Neutrophil (primary cell): ENCODE results near the gene DMXL2.

Source experiments
- H3K27ac ChIP-seq: fragments of 200-600 bp; sonication (generic); 2 replicates; pipeline ENCODE4 v1.5.1; 2016; ENCODE audit warnings: mild to moderate bottlenecking, moderate library complexity
- H3K27me3 ChIP-seq: fragments of 200-600 bp; sonication (generic); 2 replicates; pipeline ENCODE4 v1.6.0; 2016; ENCODE audit warnings: mild to moderate bottlenecking
- H3K36me3 ChIP-seq: fragments of 200-600 bp; sonication (generic); 2 replicates; pipeline ENCODE4 v1.5.1; 2017
- H3K4me1 ChIP-seq, 2 experiments: fragments of 200-600 bp in 1 of 2; sonication (generic) in 1 of 2; 1 replicate in 1 of 2; 2 replicates in 1 of 2; pipeline versions ENCODE4 v1.5.1 to v1.6.1; 2013 to 2016; ENCODE audit warnings: low read depth in 1 of 2, low read length in 1 of 2, mild to moderate bottlenecking in 1 of 2, moderate library complexity in 1 of 2; ENCODE audit not compliant: control insufficient read depth in 1 of 2, insufficient read depth in 1 of 2
- H3K4me3 ChIP-seq, 2 experiments: fragments of 200-600 bp in 1 of 2; sonication (generic) in 1 of 2; 1 replicate in 1 of 2; 2 replicates in 1 of 2; pipeline ENCODE4 v1.5.1; 2013 to 2016; ENCODE audit warnings: low read depth in 1 of 2, low read length in 1 of 2, mild to moderate bottlenecking in 1 of 2, moderate library complexity in 1 of 2
- H3K9me3 ChIP-seq: fragments of 200-600 bp; sonication (generic); 2 replicates; pipeline ENCODE4 v1.5.1; 2016
- TF ChIP-seq, protein P1 (sequence below): fragments of 200-600 bp; sonication (generic); IDR thresholded peaks from 2 replicates; pipeline ENCODE4 v1.5.1; 2016; ENCODE audit warnings: antibody characterized with exemption

The DMXL2 gene

DNA sequence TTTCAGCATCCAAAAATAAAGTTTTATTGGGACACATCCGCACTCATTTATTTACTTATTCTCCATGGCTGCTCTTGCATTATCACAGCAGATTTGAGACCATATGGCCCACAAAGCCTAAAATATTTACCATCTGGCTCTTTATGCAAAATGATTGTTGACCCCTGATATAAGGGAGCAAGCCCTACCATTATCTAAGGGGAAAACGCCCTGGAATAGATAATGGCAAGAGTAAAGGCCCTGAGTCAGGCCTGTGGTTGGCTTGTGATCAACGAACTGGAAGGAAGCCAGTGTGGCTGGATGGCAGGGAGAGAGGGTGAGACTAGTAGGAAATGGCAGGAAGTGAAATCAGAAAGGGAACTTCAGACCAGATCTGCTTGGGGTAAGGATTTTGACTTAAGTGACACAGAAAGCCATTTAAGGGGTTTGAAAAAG is 24.6 kb upstream of the DMXL2 start:
- H3K4me1 ChIP-seq: peaks cover 6 to 8% of the 10 kb centered on the region in 2 experiments
- no peak overlapping the region for H3K4me3 ChIP-seq
- no peaks in the 10 kb centered on the region for H3K27me3 ChIP-seq
- H3K36me3 ChIP-seq: no peaks in the 10 kb centered on the region
- peak overlapping the region; percentile 47 for H3K27ac ChIP-seq
- no peaks in the 10 kb centered on the region for H3K9me3 ChIP-seq
- TF ChIP-seq, protein P1, sequence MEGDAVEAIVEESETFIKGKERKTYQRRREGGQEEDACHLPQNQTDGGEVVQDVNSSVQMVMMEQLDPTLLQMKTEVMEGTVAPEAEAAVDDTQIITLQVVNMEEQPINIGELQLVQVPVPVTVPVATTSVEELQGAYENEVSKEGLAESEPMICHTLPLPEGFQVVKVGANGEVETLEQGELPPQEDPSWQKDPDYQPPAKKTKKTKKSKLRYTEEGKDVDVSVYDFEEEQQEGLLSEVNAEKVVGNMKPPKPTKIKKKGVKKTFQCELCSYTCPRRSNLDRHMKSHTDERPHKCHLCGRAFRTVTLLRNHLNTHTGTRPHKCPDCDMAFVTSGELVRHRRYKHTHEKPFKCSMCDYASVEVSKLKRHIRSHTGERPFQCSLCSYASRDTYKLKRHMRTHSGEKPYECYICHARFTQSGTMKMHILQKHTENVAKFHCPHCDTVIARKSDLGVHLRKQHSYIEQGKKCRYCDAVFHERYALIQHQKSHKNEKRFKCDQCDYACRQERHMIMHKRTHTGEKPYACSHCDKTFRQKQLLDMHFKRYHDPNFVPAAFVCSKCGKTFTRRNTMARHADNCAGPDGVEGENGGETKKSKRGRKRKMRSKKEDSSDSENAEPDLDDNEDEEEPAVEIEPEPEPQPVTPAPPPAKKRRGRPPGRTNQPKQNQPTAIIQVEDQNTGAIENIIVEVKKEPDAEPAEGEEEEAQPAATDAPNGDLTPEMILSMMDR: no peak

DNA sequence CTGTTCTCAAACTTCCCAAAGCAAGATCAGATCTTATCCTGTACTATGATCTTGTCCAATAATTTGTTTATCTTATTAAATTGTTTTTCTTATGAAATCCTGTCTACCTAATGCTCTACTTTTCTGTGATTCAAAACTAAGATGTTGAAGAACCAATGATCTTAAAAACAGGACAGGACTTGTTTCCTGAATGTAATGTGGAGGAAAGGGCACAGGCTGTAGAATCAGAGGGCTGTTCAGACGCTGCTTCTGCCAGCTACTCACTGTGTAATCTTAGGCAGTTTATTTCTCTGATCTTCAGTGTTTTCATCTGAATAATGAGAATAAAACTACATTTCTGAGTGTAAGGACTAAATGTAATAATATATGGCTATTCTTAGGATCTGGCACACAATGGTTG is 20.1 kb upstream of the DMXL2 start:
- Histone ChIP-seq H3K27ac (no peak overlapping the region), H3K4me3 (no peak overlapping the region), H3K27me3 (no peaks in the 10 kb centered on the region), H3K9me3 (no peaks in the 10 kb centered on the region), H3K4me1 (peaks cover 15 to 18% of the 10 kb centered on the region in 2 experiments), H3K36me3 (no peaks in the 10 kb centered on the region)
- TF ChIP-seq, protein P1: no peak

DNA sequence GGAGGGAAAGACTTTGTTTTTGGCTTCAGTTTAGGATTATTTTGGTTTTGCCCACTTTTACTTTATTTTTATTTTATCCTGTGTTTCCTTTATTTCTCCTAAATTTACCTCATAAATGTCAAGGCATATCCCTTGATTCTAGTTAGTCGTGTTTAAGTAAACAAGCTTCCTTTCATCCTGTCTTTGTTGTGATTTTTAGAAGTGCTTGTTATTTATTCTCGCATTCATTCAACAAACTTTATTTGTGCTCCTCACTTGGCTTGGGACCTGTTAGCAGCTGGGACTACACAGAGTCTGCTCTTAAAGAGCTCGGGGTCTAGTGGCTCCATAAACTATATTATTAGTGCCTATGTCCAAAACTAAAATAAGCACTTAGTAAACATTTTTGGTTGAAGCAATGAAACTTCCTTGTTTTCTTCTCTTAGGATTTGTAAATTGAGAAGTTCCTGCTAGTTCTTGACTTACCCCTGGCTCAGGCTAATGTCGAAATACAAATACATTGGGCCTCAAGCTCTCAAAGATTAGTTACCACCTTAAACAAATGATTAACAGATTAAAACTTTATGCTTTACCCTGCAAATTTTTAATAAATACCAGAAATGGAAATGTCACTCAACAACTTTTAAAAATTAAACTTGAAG is 19.0 kb upstream of the DMXL2 start:
- TF ChIP-seq, protein P1: no peak
- Histone ChIP-seq H3K27me3 (no peaks in the 10 kb centered on the region), H3K36me3 (no peaks in the 10 kb centered on the region), H3K9me3 (no peaks in the 10 kb centered on the region), H3K27ac (peak overlapping the region; percentile 68), H3K4me1 (peaks cover 9 to 10% of the 10 kb centered on the region in 2 experiments), H3K4me3 (no peak overlapping the region)

DNA sequence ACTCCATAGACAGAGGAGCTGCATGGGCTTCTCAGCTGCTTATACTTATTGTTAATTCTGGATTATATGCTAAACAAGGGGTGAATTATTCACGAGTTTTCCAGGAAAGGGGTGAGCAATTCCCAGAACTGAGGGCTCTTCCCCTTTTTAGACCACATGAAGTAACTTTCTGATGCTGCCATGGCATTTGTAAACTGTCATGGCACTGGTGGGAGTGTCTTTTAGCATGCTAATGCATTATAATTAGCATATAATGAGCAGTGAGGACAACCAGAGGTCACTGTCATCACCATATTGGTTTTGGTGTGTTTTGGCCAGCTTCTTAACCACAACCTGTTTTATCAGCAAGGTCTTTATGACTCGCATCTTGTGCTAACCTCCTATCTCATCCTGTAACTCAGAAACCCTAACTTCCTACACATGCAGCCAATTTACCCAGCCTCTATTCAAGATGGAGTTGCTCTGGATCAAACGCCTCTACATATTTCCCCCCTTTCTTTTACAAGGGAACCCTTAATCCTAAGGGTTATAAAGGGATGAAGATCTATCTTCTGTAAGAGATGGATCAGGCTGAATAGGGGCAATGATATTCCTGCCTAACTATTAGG is 12.1 kb upstream of the DMXL2 start:
- no peaks in the 10 kb centered on the region for H3K36me3 ChIP-seq
- H3K9me3 ChIP-seq: no peaks in the 10 kb centered on the region
- no peak overlapping the region for H3K4me3 ChIP-seq
- peak overlapping the region; percentile 45 for H3K27ac ChIP-seq
- TF ChIP-seq, protein P1: no peak
- H3K4me1 ChIP-seq: peaks cover 15 to 18% of the 10 kb centered on the region in 2 experiments
- no peaks in the 10 kb centered on the region for H3K27me3 ChIP-seq

DNA sequence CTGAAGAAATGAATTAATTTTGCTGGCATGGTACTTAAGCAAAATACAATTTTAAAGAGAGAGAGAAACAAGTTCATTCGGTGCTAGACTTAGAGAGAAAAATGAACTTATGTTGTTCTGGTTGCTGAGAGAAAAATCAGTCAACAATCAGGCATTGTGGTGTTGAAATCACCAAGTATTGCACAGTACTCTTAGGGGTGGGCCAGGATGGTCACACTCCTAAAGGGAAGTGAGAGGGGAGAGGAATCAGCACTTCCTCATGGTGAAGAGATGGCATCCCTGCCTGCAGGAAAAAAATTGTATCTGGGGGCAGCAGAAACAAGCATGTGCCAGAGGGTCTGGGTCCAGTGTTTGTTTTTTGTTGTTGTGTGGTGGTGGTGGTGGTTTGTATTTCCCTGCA is 7.0 kb upstream of the DMXL2 start:
- H3K4me1 ChIP-seq: peaks cover 28 to 29% of the 10 kb centered on the region in 2 experiments
- no peaks in the 10 kb centered on the region for H3K27me3 ChIP-seq
- no peaks in the 10 kb centered on the region for H3K36me3 ChIP-seq
- TF ChIP-seq, protein P1: no peak
- H3K9me3 ChIP-seq: no peaks in the 10 kb centered on the region
- H3K27ac ChIP-seq: peak overlapping the region; percentile 91
- H3K4me3 ChIP-seq: peak overlapping the region; percentile 32 to 37
